Sigmoid colon (tissue), 7 donors: Measurements from ENCODE around the gene TRIM49B. TPM values are rescaled to one million over a fixed set of nuclear protein-coding genes. Genes with fewer than 3 reads are reported as not detected.
"Not testable (repeated sequence)": the region's sequence is repeated elsewhere in the genome, so short reads cannot be mapped to it uniquely, and the experiment has no call there.

Source experiments
- DNase-seq: peaks from one replicate; pipeline ENCODE4 v3.0.0-alpha.2; 2019
- H3K27ac ChIP-seq, 4 donors: fragments of 200-600 bp; sonication (generic); one replicate each; pipeline ENCODE4 v1.5.1; 2016 to 2019; ENCODE audit warnings: mild to moderate bottlenecking in 1 of 4
- H3K27me3 ChIP-seq, 3 donors: fragments of 200-600 bp; sonication (generic); one replicate each; pipeline ENCODE4 v1.5.1; 2019; ENCODE audit warnings: mild to moderate bottlenecking in 1 of 3
- H3K36me3 ChIP-seq, 4 donors: fragments of 200-600 bp; sonication (generic); one replicate each; pipeline ENCODE4 v1.5.1; 2016 to 2019
- H3K4me1 ChIP-seq, 4 donors: fragments of 200-600 bp; sonication (generic); one replicate each; pipeline ENCODE4 v1.5.1; 2017 to 2019
- H3K4me3 ChIP-seq, 4 donors: fragments of 200-600 bp; sonication (generic); one replicate each; pipeline ENCODE4 v1.5.1; 2017 to 2019; ENCODE audit warnings: mild to moderate bottlenecking in 2 of 4, moderate library complexity in 1 of 4
- H3K9me3 ChIP-seq, 4 donors: fragments of 200-600 bp in 3 of 4; sonication (generic) in 3 of 4; one replicate each; pipeline versions ENCODE4 v1.5.1 to v1.6.1; 2013 to 2019
- WGBS, 2 donors: extraction: QIAGEN DNeasy Blood & Tissue Kit; methylation state at CpG; one replicate each; pipeline ENCODE4 v1.1.7; 2013; 5-methylcytosine and 5-hydroxymethylcytosine counted together
- intact Hi-C: fragments of 100-400 bp; cut with DNase I; formaldehyde crosslinking; loops from one replicate; pipeline ENCODE4 v1.15.1; 2023
- polyA plus RNA-seq, 3 donors: library from polyadenylated mRNA; stranded (reverse); fragments of 200-250 nt; gene quantifications; one replicate each; pipeline ENCODE4 v1.2.3, GENCODE V29; 2013
- small RNA-seq, 3 donors: library from RNA; depleted of rRNA; stranded (forward); fragments of <200 nt; gene quantifications; one replicate each; pipeline ENCODE3, GENCODE V24; 2016
- total RNA-seq, 4 donors: library from RNA; depleted of rRNA; stranded (reverse); fragments of >200 nt; gene quantifications; one replicate each; pipeline ENCODE4 v1.1.0, GENCODE V29; 2016
- donor health status: healthy with polysubstance abuse.
- donor health status: Bipolar disorder and iron deficiency.
- donor health status: healthy.

Gene TRIM49B
- not detected for total RNA-seq
- not detected for polyA plus RNA-seq

- 24 to 40% methylated on average over 2 of the region's 2 CpGs for WGBS, 2 donors
Measured at GRCh38 chr11:49028523-49028922, at the start of gene TRIM49B. TSS of gene TRIM49B (plus strand) at chr11:49028823. CDS start at chr11:49031600, 2,777 bp downstream.

DNA sequence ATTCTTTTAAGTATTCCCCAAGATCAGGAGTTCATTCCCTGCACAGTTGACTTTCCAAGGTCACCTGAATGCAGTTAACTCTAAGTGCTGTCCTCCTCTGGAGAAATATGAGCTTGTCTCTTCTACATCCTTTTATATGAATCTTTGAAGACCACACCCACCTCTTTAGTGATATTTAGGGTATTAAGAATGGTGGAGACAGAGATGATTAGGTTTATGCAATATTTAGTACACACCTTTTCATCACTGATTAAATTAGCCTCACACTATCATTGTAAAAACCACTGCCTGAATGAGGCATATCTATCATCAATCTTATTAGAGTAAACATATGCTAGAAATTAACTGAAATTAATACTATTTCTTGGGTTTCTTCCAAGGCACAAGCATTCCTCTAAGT is 44.8 kb upstream of the TRIM49B start, which contains the start of gene TRIM51G:
TSS of gene TRIM51G (minus strand) at position 101 of the 400 bp plus-strand sequence. CDS start 2,190 bp downstream, outside the sequence.
- H3K27ac ChIP-seq, DNase-seq, H3K27me3 ChIP-seq, H3K4me3 ChIP-seq, H3K9me3 ChIP-seq, H3K36me3 ChIP-seq, H3K4me1 ChIP-seq, intact Hi-C loops: not testable (repeated sequence)

More at GRCh38 chr11:49028523-49028922, at the start of gene TRIM49B:
- H3K27me3 ChIP-seq, H3K4me3 ChIP-seq, H3K27ac ChIP-seq, DNase-seq, intact Hi-C loops, H3K4me1 ChIP-seq, H3K36me3 ChIP-seq, H3K9me3 ChIP-seq: not testable (repeated sequence)

DNA sequence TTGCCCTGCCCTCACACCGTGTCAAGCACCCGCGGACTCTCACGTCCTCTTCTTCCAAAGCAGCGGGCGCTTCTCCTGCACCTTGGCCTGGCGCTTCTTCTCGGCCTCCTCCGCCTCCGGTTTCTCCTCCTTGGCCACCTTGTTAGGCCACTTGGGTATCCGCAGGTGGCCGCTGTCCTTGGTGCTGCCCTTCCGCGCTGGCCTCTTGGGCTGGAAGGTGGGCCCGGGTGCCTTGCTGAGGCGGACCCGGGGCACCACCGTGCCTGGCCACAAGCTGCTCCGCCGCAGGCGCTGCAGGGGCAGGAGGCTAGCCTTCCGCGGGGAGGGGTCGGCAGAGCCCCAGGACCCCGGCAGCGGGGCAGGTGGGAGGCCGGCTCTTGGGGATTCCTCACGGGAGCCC is 19.6 kb downstream of the TRIM49B start:
- H3K36me3 ChIP-seq, DNase-seq, H3K27me3 ChIP-seq, H3K4me3 ChIP-seq, H3K4me1 ChIP-seq, intact Hi-C loops, H3K27ac ChIP-seq, H3K9me3 ChIP-seq: not testable (repeated sequence)
- WGBS, 2 donors = 52 to 65% methylated on average over 26 to 27 of the region's 28 CpGs

- H3K27ac ChIP-seq, H3K36me3 ChIP-seq, H3K9me3 ChIP-seq, intact Hi-C loops, H3K4me3 ChIP-seq, H3K4me1 ChIP-seq, H3K27me3 ChIP-seq, DNase-seq: not testable (repeated sequence)
- 67 to 82% methylated on average over 37 to 38 of the region's 38 CpGs for WGBS, 2 donors
Measured at GRCh38 chr11:49049821-49050220, 21.2 kb downstream of the TRIM49B start.

GRCh38 chr11:49059012-49059411 is 30.4 kb downstream of the TRIM49B start, which contains the start of gene TRIM64C:
TSS of gene TRIM64C (minus strand) at chr11:49059112. CDS start at chr11:49059112, 0 bp downstream.
- H3K27me3 ChIP-seq, intact Hi-C loops, H3K9me3 ChIP-seq, H3K4me1 ChIP-seq, DNase-seq, H3K36me3 ChIP-seq, H3K27ac ChIP-seq, H3K4me3 ChIP-seq: not testable (repeated sequence)
- WGBS, 2 donors = 81 to 85% methylated on average over 5 of the region's 5 CpGs

DNA sequence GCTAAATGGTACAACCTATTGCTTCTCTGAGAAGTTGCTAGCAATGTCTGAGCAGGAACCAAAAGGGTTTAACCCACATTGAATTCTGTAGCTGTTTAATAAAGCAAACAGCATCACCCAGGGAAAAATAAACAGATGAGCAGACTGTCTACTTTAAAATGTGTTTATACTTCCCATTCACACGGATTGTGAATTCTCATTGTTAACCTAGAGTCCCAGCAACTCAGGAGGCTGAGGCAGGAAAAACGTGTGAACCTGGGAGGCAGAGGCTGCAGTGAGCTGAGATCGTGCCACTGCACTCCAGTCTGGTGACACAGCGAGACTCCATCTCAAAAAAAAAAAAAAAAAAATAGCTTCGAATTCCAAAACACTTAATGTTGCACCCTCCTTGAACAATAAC is 41.3 kb downstream of the TRIM49B start:
- H3K36me3 ChIP-seq, DNase-seq, H3K4me1 ChIP-seq, H3K27me3 ChIP-seq, H3K27ac ChIP-seq, intact Hi-C loops, H3K9me3 ChIP-seq, H3K4me3 ChIP-seq: not testable (repeated sequence)
- 63 to 78% methylated on average over 5 of the region's 5 CpGs for WGBS, 2 donors

Small RNA genes within 50 kb of the gene (small RNA-seq; reads per million reads assigned to genes)
- 0 reads per million in 3 donors for gene AC084851.1

Other genes with a start within 250 kb of the TRIM49B start
- gene TRIM51G, start 44.9 kb upstream of the TRIM49B start, total RNA-seq = not detected
- not detected for gene TRIM51G, start 44.9 kb upstream of the TRIM49B start, polyA plus RNA-seq
- not detected for gene TRIM64C, start 30.3 kb downstream of the TRIM49B start, total RNA-seq
- gene TRIM64C, start 30.3 kb downstream of the TRIM49B start, polyA plus RNA-seq = not detected
- 1 to 10 TPM in 2 of 4 donors, under 1 TPM in 2; 0.41 to 4.6 (median 0.88) TPM for gene FOLH1, start 179.8 kb downstream of the TRIM49B start, total RNA-seq
- under 1 TPM; 0.23 to 0.60 (median 0.47) TPM for gene FOLH1, start 179.8 kb downstream of the TRIM49B start, polyA plus RNA-seq